Sigmoid colon (tissue), 7 donors: ENCODE data around the gene OTUD4. TPM values are rescaled to one million over a fixed set of nuclear protein-coding genes. Genes with fewer than 3 reads are reported as not detected.

ENCODE experiments used
- DNase-seq: peaks from one replicate; pipeline ENCODE4 v3.0.0-alpha.2; 2019
- H3K27ac ChIP-seq, 4 donors: fragments of 200-600 bp; sonication (generic); one replicate each; pipeline ENCODE4 v1.5.1; 2016 to 2019; ENCODE audit warnings: mild to moderate bottlenecking in 1 of 4
- H3K27me3 ChIP-seq, 3 donors: fragments of 200-600 bp; sonication (generic); one replicate each; pipeline ENCODE4 v1.5.1; 2019; ENCODE audit warnings: mild to moderate bottlenecking in 1 of 3
- H3K36me3 ChIP-seq, 4 donors: fragments of 200-600 bp; sonication (generic); one replicate each; pipeline ENCODE4 v1.5.1; 2016 to 2019
- H3K4me1 ChIP-seq, 4 donors: fragments of 200-600 bp; sonication (generic); one replicate each; pipeline ENCODE4 v1.5.1; 2017 to 2019
- H3K4me3 ChIP-seq, 4 donors: fragments of 200-600 bp; sonication (generic); one replicate each; pipeline ENCODE4 v1.5.1; 2017 to 2019; ENCODE audit warnings: mild to moderate bottlenecking in 2 of 4, moderate library complexity in 1 of 4
- H3K9me3 ChIP-seq, 4 donors: fragments of 200-600 bp in 3 of 4; sonication (generic) in 3 of 4; one replicate each; pipeline versions ENCODE4 v1.5.1 to v1.6.1; 2013 to 2019
- CTCF ChIP-seq, 4 experiments: fragments of 450-650 bp in 3 of 4; fragments of 200-600 bp in 1 of 4; IDR thresholded peaks; one replicate each; pipeline ENCODE4 v1.5.1; 2016 to 2019; ENCODE audit warnings: antibody characterized with exemption in 4 of 4, mild to moderate bottlenecking in 3 of 4, moderate library complexity in 2 of 4
- EP300 ChIP-seq, 4 donors: sonication (generic); formaldehyde crosslinking; IDR thresholded peaks; one replicate each; pipeline ENCODE4 v1.6.1; 2017; ENCODE audit warnings: antibody characterized with exemption in 4 of 4
- POLR2A ChIP-seq, 2 donors: fragments of 450-650 bp; IDR thresholded peaks; one replicate each; pipeline ENCODE4 v1.6.1; 2016; ENCODE audit warnings: antibody characterized with exemption in 2 of 2, mild to moderate bottlenecking in 2 of 2, moderate library complexity in 2 of 2
- POLR2AphosphoS5 ChIP-seq, 4 donors: sonication (generic); formaldehyde crosslinking; IDR thresholded peaks; one replicate each; pipeline ENCODE4 v1.6.1; 2017; ENCODE audit warnings: antibody characterized with exemption in 4 of 4
- WGBS, 2 donors: extraction: QIAGEN DNeasy Blood & Tissue Kit; methylation state at CpG; one replicate each; pipeline ENCODE4 v1.1.7; 2013; 5-methylcytosine and 5-hydroxymethylcytosine counted together
- intact Hi-C: fragments of 100-400 bp; cut with DNase I; formaldehyde crosslinking; loops from one replicate; pipeline ENCODE4 v1.15.1; 2023
- polyA plus RNA-seq, 3 donors: library from polyadenylated mRNA; stranded (reverse); fragments of 200-250 nt; gene quantifications; one replicate each; pipeline ENCODE4 v1.2.3, GENCODE V29; 2013
- total RNA-seq, 4 donors: library from RNA; depleted of rRNA; stranded (reverse); fragments of >200 nt; gene quantifications; one replicate each; pipeline ENCODE4 v1.1.0, GENCODE V29; 2016
- donor health status: healthy with polysubstance abuse.
- donor health status: Bipolar disorder and iron deficiency.
- donor health status: healthy.

OTUD4 gene
- total and polyA plus RNA-seq, 7 donors, result 7.2 to 31.7 (median 27.7) TPM

GRCh38 chr4:145200366-145200765 lies 20.0 kb upstream of the OTUD4 start:
- TF ChIP-seq CTCF (IDR thresholded peaks at IDR 0.05) (no peak), POLR2AphosphoS5 (IDR thresholded peaks at IDR 0.05) (no peak), POLR2A (IDR thresholded peaks at IDR 0.05) (no peak), EP300 (IDR thresholded peaks at IDR 0.05) (no peak)
- Histone ChIP-seq H3K4me1 (no peaks in the 10 kb centered on the region), H3K36me3 (no peaks in the 10 kb centered on the region), H3K27me3 (no peaks in the 10 kb centered on the region), H3K9me3 (no peaks in the 10 kb centered on the region), H3K4me3 (no peak overlapping the region), H3K27ac (no peak overlapping the region)
- 95% methylated on average over 4 of the region's 4 CpGs for WGBS, 2 donors
- no peak for DNase-seq
- intact Hi-C loops, result no loop called here

- no peak overlapping the region for H3K4me3 ChIP-seq
- no peaks in the 10 kb centered on the region for H3K9me3 ChIP-seq
- no peaks in the 10 kb centered on the region for H3K27me3 ChIP-seq
- H3K4me1 ChIP-seq, result no peaks in the 10 kb centered on the region
- no peak overlapping the region for H3K27ac ChIP-seq
- no peak for DNase-seq
- H3K36me3 ChIP-seq, result no peaks in the 10 kb centered on the region
- WGBS, 2 donors, result 62 to 86% methylated on average over 6 of the region's 6 CpGs
- TF ChIP-seq CTCF (IDR thresholded peaks at IDR 0.05) (no peak), POLR2AphosphoS5 (IDR thresholded peaks at IDR 0.05) (no peak), POLR2A (IDR thresholded peaks at IDR 0.05) (no peak), EP300 (IDR thresholded peaks at IDR 0.05) (no peak)
- intact Hi-C loops, result no loop called here
These were observed 18.8 kb upstream of the OTUD4 start for GRCh38 chr4:145199051-145199716.

GRCh38 chr4:145196747-145197146 lies 16.4 kb upstream of the OTUD4 start:
- Histone ChIP-seq H3K27ac (no peak overlapping the region), H3K36me3 (no peaks in the 10 kb centered on the region)
- TF ChIP-seq EP300 (IDR thresholded peaks at IDR 0.05), result no peak
- TF ChIP-seq POLR2A (IDR thresholded peaks at IDR 0.05), result no peak
- TF ChIP-seq CTCF (IDR thresholded peaks at IDR 0.05), result no peak
- no peak for TF ChIP-seq POLR2AphosphoS5 (IDR thresholded peaks at IDR 0.05)

GRCh38 chr4:145195167-145195952 lies 15.0 kb upstream of the OTUD4 start:
- Histone ChIP-seq H3K27me3 (no peaks in the 10 kb centered on the region), H3K27ac (no peak overlapping the region), H3K4me3 (no peak overlapping the region), H3K36me3 (no peaks in the 10 kb centered on the region), H3K9me3 (no peaks in the 10 kb centered on the region), H3K4me1 (no peaks in the 10 kb centered on the region)
- no peak for TF ChIP-seq EP300 (IDR thresholded peaks at IDR 0.05)
- DNase-seq, result no peak
- 71 to 83% methylated on average over 3 of the region's 3 CpGs for WGBS, 2 donors
- intact Hi-C loops, result no loop called here

More at GRCh38 chr4:145196747-145197146, 16.4 kb upstream of the OTUD4 start:
- DNase-seq, result no peak
- intact Hi-C loops, result no loop called here
- H3K4me1 ChIP-seq, result no peaks in the 10 kb centered on the region
- no peaks in the 10 kb centered on the region for H3K27me3 ChIP-seq
- WGBS, 2 donors, result 18 to 73% methylated on average over 3 of the region's 3 CpGs
- no peak overlapping the region for H3K4me3 ChIP-seq
- no peaks in the 10 kb centered on the region for H3K9me3 ChIP-seq

GRCh38 chr4:145189981-145190380 lies 9.6 kb upstream of the OTUD4 start:
- DNase-seq, result no peak
- TF ChIP-seq POLR2AphosphoS5 (IDR thresholded peaks at IDR 0.05) (no peak), EP300 (IDR thresholded peaks at IDR 0.05) (no peak), POLR2A (IDR thresholded peaks at IDR 0.05) (no peak), CTCF (IDR thresholded peaks at IDR 0.05) (no peak)
- Histone ChIP-seq H3K27me3 (no peaks in the 10 kb centered on the region), H3K4me1 (no peaks in the 10 kb centered on the region), H3K4me3 (no peak overlapping the region), H3K9me3 (no peaks in the 10 kb centered on the region), H3K27ac (no peak overlapping the region), H3K36me3 (no peaks in the 10 kb centered on the region)
- WGBS, 2 donors, result 50 to 73% methylated on average over 3 of the region's 3 CpGs
- intact Hi-C loops, result loop anchor here (10.0 kb wide), 1 partner anchor 545 kb away; no protein-coding TSS in a partner anchor
